Cardiac fibroblast (primary cell): ENCODE results near the gene FARP2.
"Not testable (repeated sequence)": the region's sequence is repeated elsewhere in the genome, so short reads cannot be mapped to it uniquely, and the experiment has no call there.

Experiments
- DNase-seq, 2 donors: peaks; one replicate each; pipeline versions ENCODE4 v3.0.0 to v3.0.0-alpha.2; 2010; ENCODE audit warnings: low read depth in 2 of 2
- H3K4me3 ChIP-seq, 2 donors: replicated peaks in 1 of 2; 1 replicate in 1 of 2; 2 replicates in 1 of 2; pipeline ENCODE4 v1.5.1; 2011; ENCODE audit warnings: low read depth in 2 of 2, low read length in 2 of 2, mild to moderate bottlenecking in 2 of 2, moderate library complexity in 1 of 2
- TF ChIP-seq, protein P1 (sequence below): IDR thresholded peaks from one replicate; pipeline ENCODE4 v1.5.1; 2011; ENCODE audit warnings: low read depth, mild to moderate bottlenecking, low read length, inconsistent platforms

FARP2 gene

GRCh38 chr2:241517297-241517696, 161.2 kb downstream of the FARP2 start:
- no peak for DNase-seq
- TF ChIP-seq, protein P1, sequence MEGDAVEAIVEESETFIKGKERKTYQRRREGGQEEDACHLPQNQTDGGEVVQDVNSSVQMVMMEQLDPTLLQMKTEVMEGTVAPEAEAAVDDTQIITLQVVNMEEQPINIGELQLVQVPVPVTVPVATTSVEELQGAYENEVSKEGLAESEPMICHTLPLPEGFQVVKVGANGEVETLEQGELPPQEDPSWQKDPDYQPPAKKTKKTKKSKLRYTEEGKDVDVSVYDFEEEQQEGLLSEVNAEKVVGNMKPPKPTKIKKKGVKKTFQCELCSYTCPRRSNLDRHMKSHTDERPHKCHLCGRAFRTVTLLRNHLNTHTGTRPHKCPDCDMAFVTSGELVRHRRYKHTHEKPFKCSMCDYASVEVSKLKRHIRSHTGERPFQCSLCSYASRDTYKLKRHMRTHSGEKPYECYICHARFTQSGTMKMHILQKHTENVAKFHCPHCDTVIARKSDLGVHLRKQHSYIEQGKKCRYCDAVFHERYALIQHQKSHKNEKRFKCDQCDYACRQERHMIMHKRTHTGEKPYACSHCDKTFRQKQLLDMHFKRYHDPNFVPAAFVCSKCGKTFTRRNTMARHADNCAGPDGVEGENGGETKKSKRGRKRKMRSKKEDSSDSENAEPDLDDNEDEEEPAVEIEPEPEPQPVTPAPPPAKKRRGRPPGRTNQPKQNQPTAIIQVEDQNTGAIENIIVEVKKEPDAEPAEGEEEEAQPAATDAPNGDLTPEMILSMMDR: no peak
- H3K4me3 ChIP-seq: no peak overlapping the region

GRCh38 chr2:241519669-241520068, 163.6 kb downstream of the FARP2 start:
- TF ChIP-seq, protein P1: no peak
- no peak for DNase-seq
- H3K4me3 ChIP-seq: no peak overlapping the region

- TF ChIP-seq, protein P1: no peak
- no peak for DNase-seq
- no peak overlapping the region for H3K4me3 ChIP-seq
These were observed 166.4 kb downstream of the FARP2 start for GRCh38 chr2:241522477-241522876.

GRCh38 chr2:241525818-241526780, 170.0 kb downstream of the FARP2 start:
- not testable (repeated sequence) for H3K4me3 ChIP-seq, DNase-seq

- no peak overlapping the region for H3K4me3 ChIP-seq
- TF ChIP-seq, protein P1: no peak
- DNase-seq: no peak
These were observed 174.5 kb downstream of the FARP2 start for GRCh38 chr2:241530571-241530970.

DNA sequence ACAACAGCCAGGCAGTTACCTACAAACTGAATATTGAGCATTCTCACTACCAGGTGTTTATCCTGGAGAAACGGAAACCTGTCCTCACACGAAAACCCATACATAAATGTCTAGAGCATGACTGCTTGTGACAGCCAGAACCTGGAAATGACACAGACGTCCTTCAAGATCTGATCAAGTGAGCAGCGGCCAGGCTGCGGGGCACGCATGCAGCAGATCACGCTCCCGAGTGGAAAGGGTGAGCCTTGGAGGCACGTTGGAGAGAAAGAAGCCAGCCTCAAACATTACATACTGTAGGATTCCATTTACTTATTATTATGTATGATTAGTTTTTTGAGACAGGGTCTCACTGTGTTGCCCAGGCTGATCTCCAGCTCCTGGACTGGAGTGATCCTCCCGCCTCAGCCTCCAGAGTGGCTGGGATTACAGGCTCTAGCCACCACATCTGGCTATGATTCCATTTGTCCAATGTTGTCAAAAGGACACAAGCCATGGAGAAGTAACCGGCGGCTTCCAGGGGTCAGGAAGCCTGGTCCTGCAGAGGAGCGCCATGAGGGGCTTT, 175.2 kb downstream of the FARP2 start:
- TF ChIP-seq, protein P1: no peak
- no peak overlapping the region for H3K4me3 ChIP-seq
- DNase-seq: no peak

DNA sequence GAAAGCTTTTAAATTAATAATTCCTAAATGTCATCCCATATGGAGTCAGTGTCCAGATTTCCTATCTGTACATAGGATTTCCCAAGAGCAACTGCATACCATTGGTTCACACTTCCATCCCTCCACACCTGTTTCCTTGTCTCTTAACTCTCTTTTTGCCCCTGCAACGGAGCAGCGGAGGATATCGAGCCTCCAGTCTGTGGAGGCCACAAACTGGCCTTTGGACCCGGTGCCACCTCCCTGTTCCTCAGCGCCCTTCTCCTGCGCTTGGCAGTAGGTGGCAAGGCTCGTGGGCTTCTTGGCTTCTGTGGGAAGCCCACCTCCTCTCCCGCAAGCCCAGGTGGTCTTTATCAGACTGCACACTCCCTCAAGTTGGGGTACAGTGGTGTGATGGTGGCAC, 176.1 kb downstream of the FARP2 start:
- TF ChIP-seq, protein P1: no peak
- no peak overlapping the region for H3K4me3 ChIP-seq
- no peak for DNase-seq
